MM.1S (cell line): Measurements from ENCODE around the gene CXCL5.

ENCODE experiments used
- EZH2 ChIP-seq: fragments of 300-600 bp; sonication (generic); optimal IDR thresholded peaks from 2 replicates; pipeline ENCODE3; 2017; ENCODE audit warnings: low read depth, mild to moderate bottlenecking, antibody characterized with exemption, low read length, mixed read lengths
- EZH2phosphoT487 ChIP-seq: fragments of 300-600 bp; sonication (generic); IDR thresholded peaks from 2 replicates; pipeline ENCODE4 v1.6.1; 2018; ENCODE audit warnings: antibody characterized with exemption, low read length
- TF ChIP-seq, protein P1 (sequence below): fragments of 300-600 bp; sonication (generic); IDR thresholded peaks from 2 replicates; pipeline ENCODE4 v1.5.1; 2016; ENCODE audit warnings: antibody characterized with exemption, low read length, mixed read lengths

DNA sequence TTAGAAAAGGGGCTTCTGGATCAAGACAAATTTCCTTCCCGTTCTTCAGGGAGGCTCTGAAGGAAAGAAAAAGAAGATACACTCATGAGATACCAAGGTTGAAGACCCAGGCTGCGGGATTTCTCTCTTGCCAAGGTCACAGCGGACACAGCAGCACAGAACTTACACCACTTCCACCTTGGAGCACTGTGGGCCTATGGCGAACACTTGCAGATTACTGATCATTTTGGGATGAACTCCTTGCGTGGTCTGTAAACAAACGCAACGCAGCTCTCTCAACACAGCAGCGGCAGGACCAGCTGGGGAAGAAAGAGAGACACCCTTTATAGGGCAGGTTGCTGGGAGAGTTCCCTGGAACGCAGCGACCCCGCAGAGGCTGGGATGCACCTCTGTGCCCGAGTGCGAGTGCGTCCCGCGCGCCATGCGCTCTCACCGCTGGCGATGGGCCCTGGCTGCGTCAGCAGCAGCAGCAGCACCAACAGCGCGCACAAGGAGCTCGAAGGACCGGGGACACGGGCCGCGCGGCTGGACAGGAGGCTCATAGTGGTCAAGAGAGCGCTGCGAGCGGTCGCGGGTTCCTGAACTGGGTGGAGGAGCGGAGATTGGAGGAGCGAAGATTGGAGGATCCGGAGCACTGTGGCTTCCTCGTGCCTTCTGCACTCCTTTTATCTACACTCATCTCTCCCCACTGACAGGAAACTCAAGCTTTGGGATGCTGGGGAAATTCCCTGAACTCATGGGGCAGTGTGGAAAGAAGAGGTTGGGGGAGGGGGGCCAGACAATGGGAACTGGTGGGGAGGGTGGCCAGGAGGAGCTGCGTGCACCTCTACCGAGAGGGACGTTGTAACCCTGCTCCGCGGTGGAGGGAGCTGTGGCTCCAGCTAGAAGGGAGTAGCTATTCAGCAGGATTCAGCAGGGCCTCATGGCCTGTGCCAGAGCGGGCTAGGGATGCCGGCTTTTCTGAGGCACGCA lies at the start of gene CXCL5:
- TF ChIP-seq, protein P1, sequence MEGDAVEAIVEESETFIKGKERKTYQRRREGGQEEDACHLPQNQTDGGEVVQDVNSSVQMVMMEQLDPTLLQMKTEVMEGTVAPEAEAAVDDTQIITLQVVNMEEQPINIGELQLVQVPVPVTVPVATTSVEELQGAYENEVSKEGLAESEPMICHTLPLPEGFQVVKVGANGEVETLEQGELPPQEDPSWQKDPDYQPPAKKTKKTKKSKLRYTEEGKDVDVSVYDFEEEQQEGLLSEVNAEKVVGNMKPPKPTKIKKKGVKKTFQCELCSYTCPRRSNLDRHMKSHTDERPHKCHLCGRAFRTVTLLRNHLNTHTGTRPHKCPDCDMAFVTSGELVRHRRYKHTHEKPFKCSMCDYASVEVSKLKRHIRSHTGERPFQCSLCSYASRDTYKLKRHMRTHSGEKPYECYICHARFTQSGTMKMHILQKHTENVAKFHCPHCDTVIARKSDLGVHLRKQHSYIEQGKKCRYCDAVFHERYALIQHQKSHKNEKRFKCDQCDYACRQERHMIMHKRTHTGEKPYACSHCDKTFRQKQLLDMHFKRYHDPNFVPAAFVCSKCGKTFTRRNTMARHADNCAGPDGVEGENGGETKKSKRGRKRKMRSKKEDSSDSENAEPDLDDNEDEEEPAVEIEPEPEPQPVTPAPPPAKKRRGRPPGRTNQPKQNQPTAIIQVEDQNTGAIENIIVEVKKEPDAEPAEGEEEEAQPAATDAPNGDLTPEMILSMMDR: no peak
- TF ChIP-seq EZH2 (no peak), EZH2phosphoT487 (no peak)
